HG03342 (cell line): ENCODE measurements around the gene GALNTL6.

ENCODE experiments used
- ATAC-seq: cut with Tn5 transposase; IDR thresholded peaks from one replicate; pipeline ENCODE4 v1.9.1; 2021; ENCODE audit warnings: mild to moderate bottlenecking, moderate library complexity; ENCODE audit not compliant: unreplicated experiment

GALNTL6 gene

DNA sequence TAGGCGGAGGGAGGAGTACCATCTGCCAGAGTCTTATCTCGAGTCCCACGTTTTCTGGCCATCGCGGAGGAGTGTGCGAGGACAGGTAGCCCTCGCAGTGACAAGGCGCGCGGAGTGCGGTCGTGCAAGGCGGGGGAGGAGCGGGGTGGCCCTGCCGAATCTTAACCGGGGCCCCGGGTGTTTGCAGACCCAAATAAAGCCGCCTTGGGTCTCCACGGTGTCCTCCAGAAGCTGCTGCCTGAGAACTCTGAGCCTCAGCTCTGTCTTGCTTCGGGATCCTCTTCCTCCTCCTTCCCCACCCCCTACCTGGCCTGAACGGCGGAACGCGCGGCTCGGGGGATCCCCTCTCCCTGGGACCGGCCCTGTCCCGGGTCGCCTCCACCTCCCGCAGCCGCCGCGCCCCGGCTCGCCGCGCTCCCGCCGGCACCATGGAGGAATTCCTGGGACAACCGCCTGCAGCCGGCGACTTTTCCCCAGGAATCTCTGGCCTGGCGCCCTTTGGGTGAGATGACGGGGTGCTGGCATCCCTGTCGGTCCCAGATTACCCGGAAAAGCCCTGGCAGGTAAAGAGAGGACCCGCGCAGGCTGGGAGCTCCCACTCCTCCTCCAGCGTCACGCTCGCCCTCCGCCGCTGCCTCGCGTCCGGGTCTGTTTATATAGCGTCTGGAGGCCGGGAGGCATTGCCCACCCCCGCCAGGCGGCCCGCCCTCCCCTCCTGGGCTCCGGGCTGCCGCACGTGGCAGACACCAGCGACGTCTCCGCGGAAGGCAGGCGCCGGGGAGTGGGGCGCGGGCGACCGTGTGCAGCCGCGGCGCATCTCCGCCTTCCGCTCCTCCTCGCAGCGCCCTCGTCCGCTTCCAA is at the start of gene GALNTL6:
Gene GALNTL6 (plus strand): TSS at position 740 of the 861 bp plus-strand sequence.
- ATAC-seq, result peak; percentile 35

DNA sequence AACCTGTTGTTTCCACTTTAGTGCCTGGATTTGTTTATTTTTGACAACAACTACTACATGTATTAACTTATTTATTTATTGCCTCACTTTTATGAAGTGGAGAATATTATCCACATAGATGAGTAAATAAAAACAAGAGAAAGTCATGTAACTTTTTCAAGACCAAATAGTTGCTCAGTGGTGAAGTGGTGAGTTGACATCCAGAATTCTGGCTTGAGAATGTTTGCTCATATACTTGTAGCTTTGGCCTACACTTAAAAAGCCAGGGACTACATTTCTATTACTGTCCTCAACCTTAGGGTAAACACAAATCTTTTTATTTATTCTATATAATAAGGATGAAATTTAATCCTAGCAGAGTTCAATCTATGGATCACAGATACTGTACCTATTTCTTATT is 47.7 kb upstream of the GALNTL6 start:
- no peak for ATAC-seq

DNA sequence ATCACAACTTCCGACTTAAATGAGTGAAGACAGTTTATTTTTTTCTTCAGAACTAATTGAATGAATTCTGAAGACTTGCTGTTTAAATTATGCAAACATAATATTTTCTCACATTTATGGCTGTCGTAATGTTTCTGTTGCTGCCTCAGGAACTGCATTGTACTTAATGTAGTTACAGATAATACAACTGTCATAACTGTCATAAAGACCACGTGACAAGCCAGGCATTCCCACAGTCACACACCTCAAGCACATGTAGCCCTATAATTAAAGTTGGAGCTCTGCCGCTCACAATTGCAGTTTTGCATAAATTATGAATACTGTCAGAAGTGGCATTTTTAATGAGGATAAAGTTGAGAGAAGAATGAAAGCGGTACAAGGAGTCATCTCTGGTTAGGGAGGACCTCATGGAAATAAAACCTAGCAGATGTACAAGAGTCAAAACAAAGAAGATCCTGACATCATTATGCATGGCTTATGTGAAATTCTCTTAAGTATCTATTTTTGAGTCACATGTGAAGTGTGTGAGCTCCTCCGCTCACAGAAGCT is 38.5 kb upstream of the GALNTL6 start:
- ATAC-seq, result no peak

- no peak for ATAC-seq
Measured at GRCh38 chr4:171779301-171779700, 33.9 kb upstream of the GALNTL6 start.

GRCh38 chr4:171785388-171785787 is 27.8 kb upstream of the GALNTL6 start:
- ATAC-seq, result no peak

DNA sequence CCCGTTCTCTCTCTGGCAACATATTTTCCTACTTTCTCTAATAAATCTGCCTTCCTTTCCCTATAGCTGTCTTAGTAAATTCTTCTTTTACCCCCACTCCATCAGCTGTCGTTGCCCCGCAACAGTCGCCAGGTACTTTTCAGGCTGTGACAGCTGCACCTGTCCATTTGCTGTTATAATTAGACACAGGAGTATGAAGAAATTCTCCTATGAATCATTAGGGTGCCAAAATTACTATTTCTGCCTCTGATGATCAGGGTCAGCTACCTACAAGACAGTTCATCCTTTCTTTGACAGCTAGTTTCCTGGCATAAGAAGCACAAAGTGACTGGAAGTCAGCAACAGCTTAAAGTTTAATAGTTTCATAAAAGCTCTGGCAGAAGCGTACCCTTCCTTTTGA is 19.5 kb upstream of the GALNTL6 start:
- ATAC-seq, result no peak

- ATAC-seq, result no peak
Measured at GRCh38 chr4:171794528-171794927, 18.7 kb upstream of the GALNTL6 start.

DNA sequence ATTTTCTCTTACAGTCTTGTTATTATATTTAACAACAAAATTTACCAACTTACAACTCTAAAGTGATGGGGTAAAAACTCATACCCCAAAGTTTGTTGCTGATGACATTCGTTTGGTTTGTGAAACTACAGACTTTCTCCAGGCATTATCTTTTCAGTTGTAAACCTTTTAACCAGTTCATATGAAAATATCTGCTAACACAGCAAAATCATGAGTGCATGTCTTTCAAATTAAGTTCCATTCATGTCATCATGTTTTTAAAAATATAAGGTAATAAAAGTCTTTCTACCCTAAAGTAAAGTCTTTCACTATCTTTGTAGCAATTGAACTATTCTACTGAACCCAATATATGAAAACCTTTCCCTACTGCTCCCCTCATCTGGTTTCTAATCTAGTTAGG is 3.4 kb upstream of the GALNTL6 start:
- ATAC-seq, result no peak

DNA sequence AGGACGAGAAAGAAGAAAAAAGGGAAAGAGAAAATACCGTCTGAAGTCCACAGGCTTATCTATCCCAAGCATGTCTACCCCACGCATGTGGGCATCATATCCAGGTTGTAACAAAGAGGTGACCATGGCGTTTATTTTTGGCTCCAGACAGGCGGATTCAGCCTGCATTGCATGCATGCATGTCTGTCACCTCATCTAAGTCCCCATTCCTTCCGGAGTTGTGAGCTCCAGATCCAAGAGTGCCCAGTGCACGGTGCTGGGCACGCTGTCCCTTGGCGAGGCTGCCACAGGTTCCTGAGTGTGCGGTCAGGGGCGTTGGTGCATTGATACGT is 905 bp upstream of the GALNTL6 start:
- no peak for ATAC-seq

- ATAC-seq, result peak; percentile 28
Measured at GRCh38 chr4:171813526-171814250, 484 bp downstream of the GALNTL6 start.

- ATAC-seq, result no peak
Measured at GRCh38 chr4:171814545-171814944, 1.3 kb downstream of the GALNTL6 start.

GRCh38 chr4:171817026-171817425 is 3.8 kb downstream of the GALNTL6 start:
- peak; percentile 55 for ATAC-seq

- no peak for ATAC-seq
Measured at GRCh38 chr4:171834640-171835039, 21.4 kb downstream of the GALNTL6 start.

GRCh38 chr4:171843456-171843855 is 30.3 kb downstream of the GALNTL6 start:
- ATAC-seq, result no peak

GRCh38 chr4:171846232-171846631 is 33.0 kb downstream of the GALNTL6 start:
- peak; percentile 81 for ATAC-seq

GRCh38 chr4:171846893-171847292 is 33.7 kb downstream of the GALNTL6 start:
- no peak for ATAC-seq

- no peak for ATAC-seq
Measured at GRCh38 chr4:171847751-171848150, 34.5 kb downstream of the GALNTL6 start.

DNA sequence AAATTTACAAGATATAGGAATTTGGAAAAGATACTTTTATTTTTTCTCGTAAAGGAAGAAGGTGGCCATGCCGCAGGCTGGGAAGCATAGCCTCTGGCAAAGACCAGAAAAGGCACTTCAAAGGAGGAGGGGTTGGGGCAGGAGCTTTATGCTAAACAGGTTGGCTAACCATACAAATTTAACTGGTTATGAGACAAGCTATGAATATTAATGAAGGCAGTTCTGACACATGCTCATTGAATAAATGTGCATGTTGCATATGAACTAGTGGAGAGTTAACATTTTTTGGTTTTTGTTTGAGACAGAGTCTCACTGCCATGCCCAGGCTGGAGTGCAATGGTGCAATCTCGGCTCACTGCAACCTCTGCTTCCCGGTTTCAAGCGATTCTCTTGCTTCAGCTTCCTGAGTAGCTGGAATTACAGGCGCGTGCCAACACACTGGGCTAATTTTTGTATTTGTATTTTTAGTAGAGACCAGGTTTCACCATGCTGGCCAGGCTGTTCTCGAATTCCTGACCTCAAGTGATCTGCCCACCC is 36.5 kb downstream of the GALNTL6 start:
- no peak for ATAC-seq

- ATAC-seq, result no peak
Measured at GRCh38 chr4:171851295-171851694, 38.1 kb downstream of the GALNTL6 start.

DNA sequence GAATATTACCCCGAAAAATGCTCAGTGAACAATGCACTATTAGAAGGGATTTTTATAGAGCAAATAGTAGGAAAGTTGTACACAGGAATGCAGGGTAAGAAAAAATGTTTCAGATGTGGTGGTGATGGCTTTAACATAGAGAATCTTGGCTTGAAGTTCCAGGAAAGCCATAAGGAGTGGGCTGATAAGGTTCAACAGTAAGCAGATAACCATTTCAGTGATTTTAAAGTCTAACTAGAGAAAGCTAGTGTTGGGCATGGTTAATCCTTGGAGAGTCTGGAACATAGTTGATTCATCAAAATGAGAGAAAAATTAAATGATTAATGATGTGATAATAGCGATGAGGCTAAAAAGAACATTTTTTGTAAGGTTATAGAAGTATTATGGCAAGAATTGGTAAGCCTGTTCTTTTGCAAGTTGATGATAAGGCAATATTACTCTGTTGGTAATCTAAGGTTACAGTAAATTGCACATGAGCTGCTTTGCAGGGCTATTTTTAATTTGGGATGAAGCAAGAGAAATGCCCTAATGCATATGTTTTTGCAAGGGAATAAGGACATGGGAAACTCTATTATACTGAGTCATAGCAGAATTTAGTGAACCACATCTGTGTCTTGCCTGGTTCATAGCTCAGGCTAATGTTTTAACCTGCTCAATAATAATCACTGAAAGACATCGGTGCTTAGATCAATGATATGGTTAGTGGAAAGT is 44.3 kb downstream of the GALNTL6 start:
- ATAC-seq, result no peak

DNA sequence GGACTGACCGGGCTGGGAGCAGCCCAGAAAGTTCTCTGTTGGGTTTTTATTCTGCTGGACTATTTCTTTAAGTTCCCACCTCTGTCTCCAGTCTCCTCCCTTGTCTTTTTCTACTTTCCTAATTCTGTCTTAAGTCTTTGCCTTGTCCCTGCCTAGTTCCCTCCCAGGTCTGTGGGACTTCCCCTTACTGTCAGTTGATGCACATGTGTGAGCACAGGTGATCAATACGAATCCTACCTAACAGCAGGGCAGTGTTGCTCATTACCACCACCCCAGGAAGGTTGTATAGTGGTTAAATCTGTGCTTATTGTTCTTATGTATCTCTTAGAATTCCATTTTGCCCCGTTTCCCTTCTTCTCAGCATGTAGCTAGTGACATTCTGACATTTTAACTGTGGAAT is 62.1 kb downstream of the GALNTL6 start:
- peak; percentile 53 for ATAC-seq
